Head of caudate nucleus (tissue), 42 donors: Measurements from ENCODE around the gene TLR9.

Experiments
- DNase-seq, 42 donors: peaks; one replicate each; pipeline versions ENCODE4 v3.0.0 to v3.0.0-alpha.2; 2020 to 2021; ENCODE audit warnings: mixed read lengths in 7 of 42
- intact Hi-C: fragments of 100-400 bp; cut with DNase I; formaldehyde crosslinking; loops from one replicate; pipeline ENCODE4 v1.15.0; 2022

TLR9 gene

GRCh38 chr3:52234516-52235447, 9.3 kb upstream of the TLR9 start:
- intact Hi-C loops: loop anchor here (5.0 kb wide), 2 partner anchors 37 to 43 kb away; partner anchors contain the start of genes ALAS1 and WDR82

DNA sequence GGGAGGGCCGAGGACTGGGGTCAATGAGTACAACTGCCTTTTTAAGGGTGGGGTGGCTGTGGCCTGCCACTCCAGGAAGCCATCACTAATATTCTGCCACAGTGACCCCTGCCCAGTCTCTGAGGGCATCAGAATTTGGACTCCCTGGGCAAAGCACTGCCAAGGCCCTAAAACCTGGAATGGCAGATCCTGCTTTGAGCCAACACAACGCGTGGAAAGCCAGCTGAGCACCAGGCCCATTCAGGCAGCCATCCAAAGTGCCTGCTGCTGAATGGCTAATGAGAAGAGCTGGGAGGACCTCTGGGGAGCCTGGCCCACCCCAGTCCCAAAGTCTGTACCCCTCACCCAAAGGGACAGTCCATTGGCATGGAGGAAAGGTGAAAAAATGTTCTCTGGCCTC, 8.5 kb upstream of the TLR9 start:
- peak in 27 of 42 donors; percentile 22 to 73 (median 59) for DNase-seq
- intact Hi-C loops: no loop called here

More at GRCh38 chr3:52234516-52235447, 9.3 kb upstream of the TLR9 start:
- no peak for DNase-seq

- no peak for DNase-seq
- intact Hi-C loops: no loop called here
Observed at GRCh38 chr3:52233108-52233591, 7.7 kb upstream of the TLR9 start.

DNA sequence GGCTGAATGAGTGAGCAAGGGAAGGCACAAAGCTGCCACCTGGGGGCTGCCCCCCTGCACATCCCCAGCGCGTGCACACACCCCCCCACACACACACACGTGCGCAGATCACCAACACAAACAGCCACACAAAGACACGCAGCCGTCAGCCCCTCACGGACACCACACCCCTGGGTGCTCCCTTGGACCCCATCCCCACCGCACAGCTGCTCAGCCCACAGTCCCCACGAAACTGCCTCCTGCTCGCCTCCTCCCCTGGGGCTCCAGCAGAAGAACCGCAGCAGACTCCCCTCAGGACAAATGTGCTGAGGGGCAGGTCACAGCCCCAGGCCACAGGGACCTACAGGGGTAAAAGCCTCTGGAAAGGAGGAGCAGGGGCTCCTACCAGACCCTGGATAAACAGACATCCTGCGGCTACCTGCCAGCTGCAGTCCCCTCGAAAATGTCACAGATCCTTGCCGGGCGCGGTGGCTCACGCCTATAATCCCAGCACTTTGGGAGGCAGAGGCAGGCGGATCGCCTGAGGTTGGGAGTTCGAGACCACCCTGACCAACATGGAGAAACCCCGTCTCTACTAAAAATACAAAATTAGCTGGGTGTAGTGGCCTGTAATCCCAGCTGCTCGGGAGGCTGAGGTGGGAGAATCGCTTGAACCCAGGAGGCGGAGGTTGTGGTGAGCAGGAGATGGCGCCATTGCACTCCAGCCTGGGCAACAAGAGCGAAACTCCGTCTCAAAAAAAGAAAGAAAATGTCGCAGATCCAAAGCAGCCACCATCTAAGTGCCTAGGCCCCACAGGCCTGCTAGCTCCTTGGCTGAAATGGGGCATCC, 7.0 kb upstream of the TLR9 start:
- intact Hi-C loops: no loop called here
- DNase-seq: no peak

DNA sequence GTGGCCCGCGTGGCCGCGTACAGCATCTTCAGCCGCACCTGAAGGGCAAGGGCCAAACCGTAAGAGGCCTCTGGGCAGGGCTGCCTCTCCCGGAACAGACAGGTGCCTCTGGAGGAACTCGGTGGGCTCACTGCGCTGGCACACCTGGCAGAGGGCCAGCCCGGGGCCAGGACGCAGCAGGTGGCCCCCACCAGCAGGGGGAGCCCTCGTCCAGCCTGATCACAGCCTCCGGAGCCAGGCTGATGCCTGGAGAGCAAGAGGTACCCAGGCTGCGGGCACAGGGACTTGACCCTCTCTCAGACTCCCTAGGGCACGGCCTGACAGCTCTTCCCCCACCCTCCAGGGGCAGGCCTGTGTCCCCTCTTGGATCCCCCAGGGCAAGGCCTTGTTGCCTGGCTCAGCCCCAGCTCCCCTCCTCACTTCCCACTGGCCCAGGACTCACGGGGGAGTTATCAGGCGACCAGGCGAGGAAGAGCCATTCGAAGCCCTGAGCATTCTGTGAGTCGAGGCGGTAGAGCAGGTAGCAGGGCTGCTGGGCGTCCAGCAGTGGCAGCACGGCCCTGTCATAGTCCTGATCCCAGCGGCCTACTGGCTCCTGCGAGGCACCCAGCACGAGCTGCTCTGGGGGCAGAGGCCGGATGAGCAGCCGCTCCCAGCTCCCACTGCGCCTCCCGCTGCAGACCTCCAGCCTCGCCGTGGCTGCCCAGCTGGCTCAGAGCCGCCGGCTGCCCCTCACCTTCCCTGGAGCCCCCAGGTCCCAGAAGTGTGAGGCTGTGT, 6.2 kb upstream of the TLR9 start:
- peak in 36 of 42 donors; percentile 48 to 85 (median 66) for DNase-seq
- intact Hi-C loops: no loop called here

DNA sequence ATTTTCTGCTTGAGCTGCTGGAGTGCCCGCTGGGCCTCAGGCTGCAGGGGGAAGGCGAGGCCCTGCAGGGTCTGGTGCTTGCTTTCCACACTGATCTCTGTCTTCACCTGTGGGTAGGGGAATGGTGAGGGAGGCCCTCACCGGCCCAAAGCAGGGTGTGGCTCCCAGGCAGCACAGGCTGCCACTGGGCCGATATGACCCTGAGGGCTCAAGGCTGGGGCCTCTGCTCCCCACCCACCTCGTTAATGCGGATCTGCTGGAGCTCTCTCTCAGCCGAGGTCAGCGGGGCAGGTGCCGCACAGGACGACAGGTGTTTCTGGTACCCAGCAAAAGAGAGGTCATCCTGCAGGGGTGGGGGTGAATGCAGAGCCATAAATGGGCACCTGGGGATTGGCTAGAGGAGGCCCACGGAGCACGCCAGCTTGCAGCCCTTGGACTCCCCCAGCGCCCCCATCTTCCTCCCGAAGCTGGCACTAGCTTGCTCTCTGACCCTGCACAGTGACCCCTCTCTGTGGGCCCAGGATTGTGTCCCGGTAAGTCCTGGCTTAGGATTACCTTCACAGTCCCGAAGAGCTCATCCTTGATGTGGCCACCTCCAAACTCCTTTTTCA, 5.5 kb upstream of the TLR9 start:
- intact Hi-C loops: no loop called here
- no peak for DNase-seq

- intact Hi-C loops: no loop called here
- no peak for DNase-seq
Observed at GRCh38 chr3:52230461-52230860, 5.0 kb upstream of the TLR9 start.

DNA sequence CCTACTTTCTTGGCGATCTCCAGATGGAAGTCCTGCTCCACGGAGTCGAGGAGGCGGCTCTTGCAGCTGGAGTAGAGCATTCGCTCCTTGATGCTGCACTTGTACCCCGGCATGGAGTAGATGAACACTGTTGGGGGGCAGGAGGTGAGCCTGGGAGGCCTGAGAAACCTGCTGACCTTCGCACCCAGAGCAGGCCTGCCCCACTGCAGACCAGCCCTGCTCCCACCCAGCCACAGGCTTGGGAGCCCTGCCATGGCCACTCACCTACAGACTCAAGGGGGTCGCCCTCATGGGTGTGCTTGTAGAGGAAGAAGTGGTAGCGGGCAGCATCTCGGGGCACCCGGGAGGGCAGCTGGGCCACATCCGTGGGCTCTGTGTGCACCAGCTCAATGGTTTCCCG, 4.2 kb upstream of the TLR9 start:
- no peak for DNase-seq
- intact Hi-C loops: no loop called here

DNA sequence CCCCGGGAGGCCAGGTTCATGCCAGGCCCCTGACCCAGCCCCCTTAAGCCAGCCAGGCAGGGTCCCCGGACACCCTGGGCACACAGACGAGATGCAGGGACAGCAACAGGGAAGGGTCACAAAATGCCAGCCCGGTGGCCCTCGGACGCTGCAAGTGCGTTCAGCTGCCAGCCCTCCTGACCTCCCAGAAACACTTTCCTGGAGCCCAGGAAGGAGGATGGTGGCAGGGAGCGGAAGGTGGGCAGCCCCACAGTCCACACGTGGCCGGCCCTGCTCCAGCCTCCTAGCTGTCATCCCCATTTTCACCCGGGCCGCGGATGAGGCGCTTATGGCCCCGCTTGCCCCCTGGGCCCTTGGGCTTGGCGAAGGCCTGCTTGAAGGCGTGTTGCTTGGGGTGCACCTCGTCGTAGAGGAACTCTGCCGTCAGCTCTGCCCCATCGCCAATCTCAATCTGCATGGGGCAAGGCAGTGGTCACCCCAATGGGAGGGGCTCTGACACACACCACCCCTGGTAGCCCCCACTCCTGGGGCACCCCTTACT, 3.4 kb upstream of the TLR9 start:
- no peak for DNase-seq
- intact Hi-C loops: no loop called here

DNA sequence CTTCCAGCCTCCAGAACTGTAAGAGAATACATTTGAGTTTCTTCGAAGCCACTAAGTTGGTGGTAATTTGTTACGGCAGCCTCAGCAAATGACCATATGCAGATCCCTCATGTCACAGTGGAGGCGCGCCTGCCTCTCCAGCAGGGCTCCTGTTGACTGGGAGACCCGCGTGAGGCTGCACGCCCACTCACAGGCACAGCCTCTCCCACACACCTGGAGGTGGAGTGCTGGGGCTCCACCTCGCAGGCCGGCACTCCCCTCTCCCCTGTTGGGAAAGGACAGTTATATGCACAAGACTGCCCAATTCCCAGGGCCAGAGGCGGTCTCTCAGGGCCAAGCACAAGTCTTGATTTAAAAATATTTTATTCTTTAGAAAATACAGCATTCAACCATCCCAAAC, 2.8 kb upstream of the TLR9 start:
- intact Hi-C loops: no loop called here
- peak in 7 of 42 donors; percentile 18 to 66 (median 51) for DNase-seq

DNA sequence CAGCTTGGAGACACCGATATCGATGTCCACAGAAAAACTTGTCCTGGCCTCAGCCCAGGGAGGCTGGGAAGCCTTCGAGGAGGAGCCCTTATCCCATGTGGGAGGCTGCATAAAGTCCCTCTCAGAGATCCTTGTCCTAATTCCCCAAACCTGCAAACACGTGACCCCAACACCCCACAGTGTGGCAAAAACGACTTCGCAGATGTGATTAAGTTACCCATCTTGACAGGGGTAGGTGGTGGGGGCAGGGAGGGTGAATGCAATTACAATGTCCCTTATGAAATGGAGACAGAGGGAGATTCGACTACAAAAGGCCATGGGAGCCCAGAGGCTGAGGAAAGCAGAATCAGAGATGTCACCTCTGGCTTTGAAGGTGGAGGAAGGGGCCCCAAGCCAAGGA, 2.3 kb upstream of the TLR9 start:
- DNase-seq: no peak
- intact Hi-C loops: no loop called here

DNA sequence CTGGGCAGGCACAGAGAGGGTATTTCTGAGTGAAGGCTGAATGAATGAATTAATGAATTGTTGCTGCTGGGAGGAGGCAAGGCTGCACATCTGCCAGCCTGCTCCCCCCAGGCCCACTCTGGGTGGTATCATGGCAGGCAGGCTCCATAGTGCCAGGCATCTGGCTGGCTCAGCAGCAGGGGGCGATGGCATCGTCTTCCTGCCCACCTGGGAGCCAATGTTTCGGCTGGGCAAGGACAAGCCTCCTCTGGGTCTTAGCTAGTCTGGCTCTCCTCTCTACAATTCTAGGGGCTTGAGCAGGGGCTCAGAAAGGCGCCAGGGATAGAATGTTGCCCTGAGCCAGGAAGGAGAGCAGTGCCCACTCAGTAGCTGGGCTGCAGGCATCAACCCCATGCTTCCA, 1.7 kb upstream of the TLR9 start:
- intact Hi-C loops: no loop called here
- no peak for DNase-seq

- intact Hi-C loops: no loop called here
Observed at GRCh38 chr3:52226229-52226817, 878 bp upstream of the TLR9 start.

DNA sequence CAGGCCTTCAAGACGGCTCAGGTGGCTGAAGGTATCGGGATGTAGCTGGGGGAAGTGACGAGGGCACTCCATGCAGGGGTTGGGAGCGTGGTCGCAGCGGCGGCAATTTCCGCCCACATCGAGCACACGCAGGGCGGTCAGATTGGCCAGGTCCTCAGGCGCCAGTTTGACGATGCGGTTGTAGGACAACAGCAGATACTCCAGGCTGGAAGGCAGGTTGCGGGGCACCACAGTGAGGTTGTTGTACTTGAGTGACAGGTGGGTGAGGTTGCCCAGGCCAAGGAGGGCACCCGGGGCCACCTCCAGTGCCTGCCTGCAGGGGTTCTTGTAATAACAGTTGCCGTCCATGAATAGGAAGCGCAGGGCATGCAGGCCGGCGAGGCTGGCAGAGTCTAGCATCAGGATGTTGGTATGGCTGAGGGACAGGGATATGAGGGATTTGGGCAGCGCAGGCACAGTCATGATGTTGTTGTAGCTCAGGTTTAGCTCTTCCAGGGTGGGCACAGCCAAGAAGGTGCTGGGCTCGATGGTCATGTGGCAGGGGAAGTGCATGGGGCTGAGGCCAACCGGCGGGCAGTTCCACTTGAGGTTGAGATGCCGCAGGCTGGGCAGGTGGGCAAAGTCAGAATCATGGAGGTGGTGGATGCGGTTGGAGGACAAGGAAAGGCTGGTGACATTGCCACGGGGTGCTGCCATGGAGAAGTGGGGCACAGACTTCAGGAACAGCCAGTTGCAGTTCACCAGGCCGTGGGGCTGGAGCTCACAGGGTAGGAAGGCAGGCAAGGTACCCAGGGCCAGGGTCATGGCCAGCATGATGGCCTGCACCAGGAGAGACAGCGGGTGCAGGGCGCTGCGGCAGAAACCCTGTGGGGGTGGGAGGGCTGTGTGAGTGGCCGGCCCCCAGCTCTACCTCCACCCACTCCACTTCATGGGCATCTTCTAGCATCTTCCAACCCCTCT, 1.7 kb downstream of the TLR9 start:
- no peak for DNase-seq
- intact Hi-C loops: loop anchor here (5.0 kb wide), 1 partner anchor 114 kb away; no protein-coding TSS in a partner anchor

More at GRCh38 chr3:52226229-52226817, 878 bp upstream of the TLR9 start:
- DNase-seq: no peak

DNA sequence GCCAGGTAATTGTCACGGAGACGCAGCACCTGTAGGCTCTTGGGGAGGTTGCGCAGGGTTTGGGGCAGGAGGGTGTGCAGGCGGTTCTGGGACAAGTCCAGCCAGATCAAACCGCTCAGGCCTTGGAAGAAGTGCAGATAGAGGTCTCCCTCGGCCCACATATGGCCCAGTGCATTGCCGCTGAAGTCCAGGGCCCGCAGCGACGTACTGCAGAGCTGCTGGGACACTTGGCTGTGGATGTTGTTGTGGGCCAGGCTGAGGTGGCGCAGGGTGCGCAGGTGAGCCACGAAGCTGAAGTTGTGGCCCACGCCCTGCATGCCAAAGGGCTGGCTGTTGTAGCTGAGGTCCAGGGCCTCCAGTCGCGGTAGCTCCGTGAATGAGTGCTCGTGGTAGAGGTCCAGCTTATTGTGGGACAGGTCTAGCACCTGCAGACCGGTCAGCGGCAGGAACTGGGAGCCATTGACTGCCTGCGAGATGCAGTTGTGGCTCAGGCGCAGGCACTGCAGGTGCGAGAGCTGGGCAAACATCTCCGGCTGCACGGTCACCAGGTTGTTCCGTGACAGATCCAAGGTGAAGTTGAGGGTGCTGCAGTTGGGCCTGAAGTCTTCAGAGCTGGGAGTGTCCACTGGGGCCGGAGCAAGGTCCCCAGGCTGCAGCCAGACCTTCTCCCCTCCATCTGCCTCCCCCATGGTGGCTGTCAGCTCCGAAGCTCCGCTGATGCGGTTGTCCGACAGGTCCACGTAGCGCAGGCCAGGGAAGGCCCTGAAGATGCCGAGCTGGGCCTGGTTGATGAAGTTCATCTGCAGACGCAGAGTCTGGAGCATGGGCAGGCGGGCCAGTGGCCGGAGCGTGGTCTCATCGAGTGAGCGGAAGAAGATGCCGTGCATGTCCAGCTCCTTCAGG, 2.9 kb downstream of the TLR9 start:
- intact Hi-C loops: loop anchor here (5.0 kb wide), 1 partner anchor 115 kb away; no protein-coding TSS in a partner anchor
- DNase-seq: no peak
